GM21825 (cell line): Measurements from ENCODE around the gene FZD10.

Experiments used
- ATAC-seq: cut with Tn5 transposase; IDR thresholded peaks from one replicate; pipeline ENCODE4 v1.9.1; 2021; ENCODE audit warnings: mild to moderate bottlenecking, moderate library complexity; ENCODE audit not compliant: unreplicated experiment

Gene FZD10

GRCh38 chr12:130131801-130132200 lies 30.5 kb upstream of the FZD10 start:
- no peak for ATAC-seq

- no peak for ATAC-seq
Observed at GRCh38 chr12:130132831-130133511, 29.3 kb upstream of the FZD10 start.

DNA sequence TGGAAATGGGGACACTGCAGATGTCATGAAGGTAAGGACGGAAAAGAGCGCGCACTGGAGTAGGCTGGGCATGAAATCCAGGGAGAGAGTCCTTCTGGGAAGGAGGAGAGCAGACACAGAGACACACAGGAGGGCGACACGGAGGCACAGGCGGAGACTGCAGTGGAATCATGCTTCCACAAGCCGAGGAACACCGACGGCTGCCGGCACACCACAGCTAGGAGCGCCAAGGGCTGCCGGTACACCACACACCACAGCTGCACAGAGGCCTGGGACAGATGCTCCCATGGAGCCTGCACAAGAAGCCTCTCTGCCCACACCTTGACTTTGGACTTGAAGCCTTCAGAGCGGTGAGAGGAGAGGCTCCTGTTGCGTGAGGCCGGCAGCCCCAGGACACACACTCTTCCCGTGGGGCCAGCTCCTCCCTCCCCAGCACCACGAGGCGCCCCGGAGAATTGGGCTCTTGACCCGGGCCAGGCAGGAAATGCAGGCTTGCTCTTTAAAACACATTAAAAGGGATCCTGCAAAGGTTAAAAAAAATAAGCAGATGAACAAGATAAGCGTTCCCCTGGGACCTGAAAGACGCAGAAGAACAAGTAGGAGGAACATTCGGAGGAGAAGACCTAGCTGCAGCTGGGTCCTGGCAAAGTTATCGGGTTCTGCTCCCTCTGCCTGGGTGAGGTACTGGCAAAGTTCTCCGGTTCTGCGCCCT lies 28.3 kb upstream of the FZD10 start:
- ATAC-seq: no peak

DNA sequence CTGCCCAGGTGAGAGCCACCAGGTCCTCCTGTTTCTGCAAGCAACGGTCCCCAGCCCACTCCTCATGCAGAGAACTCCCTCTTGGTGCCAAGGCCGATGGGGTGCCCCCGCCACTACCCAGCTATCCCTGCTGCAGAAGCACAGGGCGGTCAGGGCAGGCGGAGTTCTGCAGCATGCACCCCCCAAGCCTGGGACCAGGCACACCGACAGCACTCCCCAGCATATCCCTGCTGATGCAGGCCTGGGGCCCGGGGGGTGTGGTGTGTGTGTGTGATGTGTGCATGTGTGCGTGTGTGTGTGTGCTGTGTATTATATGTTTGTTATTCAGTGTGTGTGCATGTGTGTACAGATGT lies 27.7 kb upstream of the FZD10 start:
- no peak for ATAC-seq

DNA sequence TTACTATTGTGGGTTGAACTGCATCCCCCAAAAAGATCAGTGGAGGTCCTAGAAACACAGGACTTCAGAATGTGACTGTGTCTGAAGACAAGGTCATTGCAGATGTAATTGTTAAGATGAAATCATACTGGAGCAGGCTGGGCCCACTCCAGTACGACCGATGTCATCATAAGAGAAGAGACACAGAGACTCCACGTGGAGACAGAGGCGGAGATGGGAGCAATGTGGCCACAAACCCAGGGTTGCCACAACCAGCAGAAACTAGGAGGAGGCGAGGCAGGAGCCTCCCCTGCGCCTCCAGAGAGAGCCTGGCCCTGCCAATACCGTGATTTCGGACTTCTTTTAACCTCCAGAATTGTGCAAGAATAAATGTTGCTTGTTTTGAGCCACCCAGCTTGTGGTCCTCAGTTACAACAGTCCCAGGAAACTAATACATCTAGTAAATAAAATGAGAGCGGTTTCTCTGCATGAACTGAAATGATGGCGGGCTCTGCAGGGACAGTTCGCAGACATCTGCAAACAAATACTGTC lies 25.7 kb upstream of the FZD10 start:
- ATAC-seq: no peak

- no peak for ATAC-seq
Observed at GRCh38 chr12:130137040-130138018, 24.9 kb upstream of the FZD10 start.

GRCh38 chr12:130138478-130138877 lies 23.8 kb upstream of the FZD10 start:
- ATAC-seq: no peak

DNA sequence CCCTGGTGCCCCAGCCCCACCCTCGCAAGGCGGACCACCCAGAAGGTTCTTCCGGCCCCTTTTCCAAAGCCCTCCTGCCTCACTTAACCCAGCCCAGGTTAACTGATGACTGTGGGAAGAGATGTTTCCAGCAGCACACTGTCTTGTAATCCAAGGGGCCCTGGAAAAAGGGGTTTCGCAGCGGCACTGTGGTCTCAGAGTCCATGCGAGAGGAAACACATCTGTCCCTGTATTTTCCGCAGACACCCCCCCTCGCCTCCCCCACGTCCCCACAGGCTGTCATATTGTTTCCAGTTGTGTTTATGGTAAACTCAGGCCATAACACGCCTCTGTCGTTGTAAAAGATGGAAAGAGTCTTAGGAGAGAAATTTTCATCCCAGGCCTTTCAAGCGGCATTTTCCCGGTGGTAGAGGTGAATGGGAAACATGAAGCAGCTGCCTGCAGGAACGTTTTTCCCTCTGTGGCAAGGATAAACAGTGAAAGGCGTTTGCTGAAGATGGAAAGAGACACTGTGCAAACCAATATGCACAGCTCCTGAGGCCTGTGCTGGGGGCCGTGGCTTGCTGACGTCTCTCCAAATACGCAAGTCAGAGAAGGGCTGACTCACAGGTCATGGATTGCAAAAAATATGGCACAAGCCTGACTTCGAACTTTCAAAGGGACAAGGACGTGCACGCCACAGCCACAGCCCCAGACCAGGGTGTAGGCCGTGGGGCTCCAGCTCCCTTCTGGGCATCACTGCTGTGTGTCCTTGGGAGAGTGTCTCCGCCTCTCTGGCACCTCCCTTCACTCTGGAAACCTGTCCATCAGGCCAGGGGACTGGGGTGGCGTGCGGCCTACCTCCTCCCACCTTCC lies 22.5 kb upstream of the FZD10 start:
- no peak for ATAC-seq

DNA sequence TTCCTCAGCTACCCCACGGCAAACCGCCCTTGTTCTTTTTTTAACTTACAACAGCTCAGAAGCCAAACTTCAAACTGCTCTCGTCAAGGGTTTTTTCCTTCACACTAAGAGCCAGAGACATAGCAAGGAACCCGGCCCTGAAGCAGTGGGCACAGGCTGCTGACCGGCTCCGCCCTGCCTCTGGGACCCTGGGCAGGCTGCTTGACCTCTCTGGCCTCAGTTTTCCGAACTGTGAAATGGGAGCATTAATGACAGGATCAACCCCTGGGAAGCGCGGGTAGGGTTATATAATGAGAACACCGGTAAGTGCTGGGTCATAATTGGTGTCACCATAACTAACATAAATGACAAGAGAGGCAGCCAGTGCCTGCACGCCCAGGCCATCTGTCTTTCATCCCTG lies 21.2 kb upstream of the FZD10 start:
- ATAC-seq: no peak

- ATAC-seq: no peak
Observed at GRCh38 chr12:130141901-130142683, 20.2 kb upstream of the FZD10 start.

DNA sequence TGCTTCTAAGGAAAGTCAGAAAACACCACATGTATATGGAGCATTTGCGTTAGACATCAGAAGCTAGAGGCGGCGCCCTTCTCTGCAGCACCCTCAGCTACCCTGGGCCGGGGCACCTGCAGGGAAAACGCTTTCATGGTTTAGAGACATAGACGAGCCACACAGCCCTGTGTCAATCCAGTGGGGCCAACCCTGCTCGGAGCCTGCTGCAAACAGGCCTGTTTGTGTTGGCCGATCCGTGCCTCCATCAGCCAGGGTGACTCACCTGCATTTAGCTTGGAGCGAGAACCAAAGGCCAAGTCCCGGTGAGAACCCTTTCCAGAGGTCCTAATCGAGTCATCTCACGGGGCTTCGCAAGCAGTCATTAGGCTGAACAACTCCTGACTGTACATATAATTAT lies 19.5 kb upstream of the FZD10 start:
- no peak for ATAC-seq

- ATAC-seq: no peak
Observed at GRCh38 chr12:130143136-130143535, 19.1 kb upstream of the FZD10 start.

DNA sequence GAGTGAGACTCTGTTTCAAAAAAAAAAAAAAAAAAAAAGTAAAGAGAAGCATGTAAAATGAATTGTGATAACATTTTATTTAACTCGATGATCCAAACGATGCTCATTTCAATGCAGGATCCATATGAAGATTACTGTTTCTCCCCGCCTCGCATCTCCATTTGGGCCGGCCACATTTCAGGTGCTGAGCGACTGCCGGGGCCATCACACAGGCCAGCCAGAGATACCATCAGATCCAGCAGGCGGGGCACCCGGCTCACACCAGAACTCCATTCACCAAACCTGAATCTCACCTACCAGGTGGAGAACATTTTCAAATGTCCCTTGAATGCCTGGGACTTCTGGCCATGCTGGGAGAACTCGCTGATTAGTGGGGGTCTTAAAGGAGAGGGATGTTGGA lies 18.0 kb upstream of the FZD10 start:
- no peak for ATAC-seq

- ATAC-seq: no peak
Observed at GRCh38 chr12:130145731-130146130, 16.5 kb upstream of the FZD10 start.

DNA sequence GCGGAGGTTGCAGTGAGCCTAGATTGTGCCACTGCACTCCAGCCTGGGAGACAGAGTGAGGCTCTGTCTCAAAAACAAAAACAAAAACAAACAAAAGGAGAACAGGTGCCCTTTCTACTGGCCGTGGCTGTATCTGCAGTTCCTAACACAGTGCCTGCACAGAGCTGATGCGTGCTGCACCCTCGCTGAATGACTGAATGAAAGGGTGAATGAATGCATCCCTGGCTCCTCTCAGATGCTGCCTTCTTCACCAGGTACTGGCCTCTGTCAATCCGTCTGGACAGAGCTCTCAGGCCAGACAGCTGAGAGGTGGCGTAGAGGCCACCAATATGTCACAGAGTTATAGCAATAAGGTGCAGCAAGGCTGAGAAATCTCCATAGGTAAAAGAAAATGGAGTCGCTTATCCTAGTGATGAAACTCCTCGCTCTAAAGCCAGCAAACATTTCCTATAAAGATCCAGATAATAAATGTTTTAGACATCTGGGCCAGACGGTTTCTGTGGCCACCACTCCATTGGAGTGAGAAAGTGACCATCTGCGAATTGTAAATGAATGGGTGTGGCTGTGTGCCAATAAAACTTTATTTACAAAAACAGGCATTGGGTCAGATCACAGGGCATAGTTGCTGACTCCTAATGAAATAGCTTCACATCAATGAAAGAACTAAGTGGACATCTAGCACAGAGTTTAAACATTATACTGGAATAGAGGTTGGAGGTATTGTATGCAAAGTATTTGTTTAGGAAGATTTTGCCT lies 15.9 kb upstream of the FZD10 start:
- no peak for ATAC-seq

- ATAC-seq: no peak
Observed at GRCh38 chr12:130147875-130148596, 14.2 kb upstream of the FZD10 start.

DNA sequence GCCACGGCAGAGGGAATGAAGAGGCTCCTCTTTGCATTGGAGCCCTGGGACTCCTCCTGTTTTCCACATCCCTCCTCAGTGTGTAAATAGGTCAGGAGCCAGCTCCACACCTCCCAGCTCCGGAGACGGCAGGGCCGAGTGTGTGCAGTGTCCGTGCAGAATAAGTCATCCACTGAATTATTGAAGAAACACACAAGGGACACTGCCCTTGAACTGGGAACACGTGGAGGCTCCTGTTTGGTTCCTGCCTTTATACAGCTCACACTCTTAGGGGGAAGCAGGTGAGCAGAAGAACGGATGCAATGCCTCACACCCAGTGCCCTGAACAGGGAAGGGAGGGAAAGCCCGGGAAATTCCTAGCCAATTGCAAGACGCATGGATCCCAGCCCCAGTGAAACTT lies 10.4 kb upstream of the FZD10 start:
- no peak for ATAC-seq

DNA sequence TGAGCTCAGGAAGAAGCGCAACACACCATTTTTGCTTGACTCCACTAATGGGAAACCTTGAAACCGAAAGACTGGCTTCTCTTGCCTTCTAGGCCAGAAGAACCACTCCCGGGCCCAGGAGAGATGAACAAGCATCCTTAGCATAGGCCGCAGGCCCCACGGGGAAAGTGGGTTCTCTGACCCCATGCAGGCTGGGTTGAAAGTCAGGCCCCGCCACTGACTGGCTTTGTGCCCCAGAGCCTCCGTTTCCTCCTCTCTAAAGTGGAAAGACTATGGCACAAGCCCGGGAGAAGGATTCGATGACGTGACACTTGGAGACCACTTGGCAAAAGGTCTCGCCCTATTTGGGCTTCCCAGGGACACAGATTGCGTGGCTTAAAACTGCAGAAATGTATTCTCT lies 9.9 kb upstream of the FZD10 start:
- ATAC-seq: no peak
